HEK293 (cell line): ENCODE results near the gene ENDOV.

Source experiments
- HOXC10 ChIP-seq: sonication (generic); formaldehyde crosslinking; IDR thresholded peaks from 2 replicates; pipeline ENCODE4 v1.8.1; 2023; ENCODE audit warnings: mild to moderate bottlenecking, missing genetic modification reagents
- KLF1 ChIP-seq: fragments of 450-650 bp; formaldehyde crosslinking; IDR thresholded peaks from 2 replicates; pipeline ENCODE4 v1.5.1; 2016; ENCODE audit warnings: missing biosample characterization, missing genetic modification characterization
- OVOL3 ChIP-seq: fragments of 450-650 bp; formaldehyde crosslinking; IDR thresholded peaks from 2 replicates; pipeline ENCODE4 v1.5.1; 2016; ENCODE audit warnings: missing biosample characterization, missing genetic modification characterization
- SCRT2 ChIP-seq: fragments of 450-650 bp; formaldehyde crosslinking; IDR thresholded peaks from 2 replicates; pipeline ENCODE4 v1.5.1; 2016; ENCODE audit warnings: missing biosample characterization, missing genetic modification characterization
- SP2 ChIP-seq: fragments of 450-650 bp; formaldehyde crosslinking; IDR thresholded peaks from 2 replicates; pipeline ENCODE4 v1.5.1; 2016; ENCODE audit warnings: missing biosample characterization, missing genetic modification characterization
- SP3 ChIP-seq: fragments of 450-650 bp; formaldehyde crosslinking; IDR thresholded peaks from 2 replicates; pipeline ENCODE4 v1.5.1; 2016; ENCODE audit warnings: missing biosample characterization, missing genetic modification characterization
- ZBTB20 ChIP-seq: fragments of 450-650 bp; formaldehyde crosslinking; IDR thresholded peaks from 2 replicates; pipeline ENCODE4 v1.5.1; 2016; ENCODE audit warnings: missing biosample characterization, missing genetic modification characterization
- ZBTB48 ChIP-seq: fragments of 450-650 bp; formaldehyde crosslinking; IDR thresholded peaks from 2 replicates; pipeline ENCODE4 v1.5.1; 2016; ENCODE audit warnings: missing biosample characterization, missing genetic modification characterization
- ZEB2 ChIP-seq: fragments of 450-650 bp; formaldehyde crosslinking; IDR thresholded peaks from 2 replicates; pipeline ENCODE4 v1.5.1; 2016; ENCODE audit warnings: missing biosample characterization, missing genetic modification characterization
- ZFP37 ChIP-seq: fragments of 450-650 bp; formaldehyde crosslinking; IDR thresholded peaks from 2 replicates; pipeline ENCODE4 v1.5.1; 2016; ENCODE audit warnings: missing biosample characterization, missing genetic modification characterization
- ZNF10 ChIP-seq: fragments of 450-650 bp; formaldehyde crosslinking; IDR thresholded peaks from 2 replicates; pipeline ENCODE4 v1.5.1; 2017; ENCODE audit warnings: missing biosample characterization, missing genetic modification characterization
- ZNF23 ChIP-seq: fragments of 450-650 bp; formaldehyde crosslinking; IDR thresholded peaks from 2 replicates; pipeline ENCODE4 v1.5.1; 2016; ENCODE audit warnings: missing biosample characterization, missing genetic modification characterization, borderline replicate concordance
- ZNF24 ChIP-seq: fragments of 450-650 bp; formaldehyde crosslinking; IDR thresholded peaks from 2 replicates; pipeline ENCODE4 v1.5.1; 2016; ENCODE audit warnings: missing biosample characterization, missing genetic modification characterization
- ZNF266 ChIP-seq: fragments of 450-650 bp; formaldehyde crosslinking; IDR thresholded peaks from 2 replicates; pipeline ENCODE4 v1.5.1; 2016; ENCODE audit warnings: missing biosample characterization, missing genetic modification characterization, low read depth
- ZNF302 ChIP-seq: fragments of 450-650 bp; formaldehyde crosslinking; IDR thresholded peaks from 2 replicates; pipeline ENCODE4 v1.5.1; 2016; ENCODE audit warnings: missing biosample characterization, missing genetic modification characterization, low read depth
- ZNF341 ChIP-seq: fragments of 450-650 bp; formaldehyde crosslinking; IDR thresholded peaks from 2 replicates; pipeline ENCODE4; 2016; ENCODE audit warnings: low read depth, missing biosample characterization, missing genetic modification characterization
- ZNF354C ChIP-seq: fragments of 450-650 bp; formaldehyde crosslinking; IDR thresholded peaks from 2 replicates; pipeline ENCODE4 v1.5.1; 2016; ENCODE audit warnings: missing biosample characterization, missing genetic modification characterization, low read depth, borderline replicate concordance
- ZNF501 ChIP-seq: fragments of 450-650 bp; formaldehyde crosslinking; IDR thresholded peaks from 2 replicates; pipeline ENCODE4 v1.5.1; 2016; ENCODE audit warnings: missing biosample characterization, missing genetic modification characterization
- ZNF510 ChIP-seq: fragments of 450-650 bp; formaldehyde crosslinking; IDR thresholded peaks from 2 replicates; pipeline ENCODE4 v1.5.1; 2018; ENCODE audit warnings: mild to moderate bottlenecking, missing genetic modification characterization, missing biosample characterization; ENCODE audit not compliant: insufficient replicate concordance
- ZNF600 ChIP-seq: fragments of 450-650 bp; formaldehyde crosslinking; IDR thresholded peaks from 2 replicates; pipeline ENCODE4 v1.5.1; 2016; ENCODE audit warnings: missing biosample characterization, missing genetic modification characterization
- ZNF624 ChIP-seq: fragments of 450-650 bp; formaldehyde crosslinking; IDR thresholded peaks from 2 replicates; pipeline ENCODE4 v1.5.1; 2017; ENCODE audit warnings: missing biosample characterization, missing genetic modification characterization
- ZNF639 ChIP-seq: fragments of 450-650 bp; formaldehyde crosslinking; IDR thresholded peaks from 2 replicates; pipeline ENCODE4 v1.5.1; 2016; ENCODE audit warnings: missing biosample characterization, missing genetic modification characterization
- ZNF654 ChIP-seq: fragments of 450-650 bp; formaldehyde crosslinking; IDR thresholded peaks from 2 replicates; pipeline ENCODE4 v1.5.1; 2016; ENCODE audit warnings: low read depth, missing biosample characterization, missing genetic modification characterization
- TF ChIP-seq, protein P1 (sequence below): fragments of 450-650 bp; formaldehyde crosslinking; conservative IDR thresholded peaks from 2 replicates; pipeline ENCODE4 v1.5.1; 2016; ENCODE audit warnings: low read depth, missing biosample characterization, missing genetic modification characterization
- TF ChIP-seq, protein P2 (sequence below): fragments of 450-650 bp; formaldehyde crosslinking; IDR thresholded peaks from 2 replicates; pipeline ENCODE4 v1.5.1; 2017; ENCODE audit warnings: missing biosample characterization, missing genetic modification characterization
- TF ChIP-seq, protein P3 (sequence below): fragments of 450-650 bp; formaldehyde crosslinking; IDR thresholded peaks from 2 replicates; pipeline ENCODE4 v1.5.1; 2016; ENCODE audit warnings: missing biosample characterization, missing genetic modification characterization, low read depth
- TF ChIP-seq, protein P4 (sequence below): fragments of 450-650 bp; formaldehyde crosslinking; IDR thresholded peaks from 2 replicates; pipeline ENCODE4 v1.5.1; 2016; ENCODE audit warnings: missing biosample characterization, missing genetic modification characterization

The ENDOV gene

DNA sequence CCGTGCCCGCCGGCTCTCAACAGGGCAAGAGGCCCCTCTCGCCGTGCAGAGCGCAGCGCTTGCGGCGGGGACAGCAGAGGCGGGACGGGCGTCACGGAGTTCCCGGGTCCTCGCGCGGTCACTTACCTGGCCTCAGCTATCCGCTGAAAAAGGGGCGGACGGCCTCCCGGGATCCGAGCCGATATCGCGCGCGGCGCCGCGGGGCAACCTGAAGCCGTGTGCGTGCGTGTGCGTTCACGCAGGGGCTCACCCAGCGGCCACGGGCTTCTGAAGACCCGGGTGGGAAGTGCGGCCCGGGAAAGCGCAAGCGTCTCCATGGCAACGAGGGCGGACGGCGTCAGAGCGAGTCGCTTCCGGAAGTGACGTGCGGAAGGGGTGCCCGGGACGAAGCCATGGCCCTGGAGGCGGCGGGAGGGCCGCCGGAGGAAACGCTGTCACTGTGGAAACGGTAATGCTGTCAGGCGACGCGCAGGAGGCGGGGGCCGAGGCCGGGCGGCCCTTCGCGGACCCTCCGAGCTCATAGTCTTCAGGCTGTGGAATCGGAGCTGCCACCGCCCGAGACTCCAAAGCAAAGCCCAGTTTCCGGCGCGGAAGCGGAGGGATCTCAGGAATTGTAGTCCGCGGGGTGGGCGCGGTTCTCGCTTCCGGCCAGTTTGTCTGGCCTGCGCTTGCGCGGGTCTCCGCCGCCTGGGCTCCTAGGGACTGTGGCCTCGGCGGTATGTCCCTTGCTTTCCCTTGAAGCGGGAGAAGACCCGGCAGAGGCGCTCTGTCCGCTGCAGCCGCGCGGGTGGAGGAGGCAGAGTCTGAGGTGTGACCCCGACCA is at the start of gene ENDOV (continued):
- TF ChIP-seq HOXC10, result no peak
- TF ChIP-seq ZNF624 (tag by site-specific recombination), result no peak
- peak; percentile 98 for TF ChIP-seq ZNF600 (tag by site-specific recombination)
- peak; percentile 71 for TF ChIP-seq OVOL3 (tag by site-specific recombination)
- peak; percentile 88 for TF ChIP-seq ZNF341
- TF ChIP-seq SP3, result peak; percentile 95
- no peak for TF ChIP-seq ZNF654 (tag by site-specific recombination)
- TF ChIP-seq ZNF266 (tag by site-specific recombination), result no peak
- no peak for TF ChIP-seq ZNF10 (tag by site-specific recombination)
- peak; percentile 96 for TF ChIP-seq SP2
- TF ChIP-seq, protein P1, sequence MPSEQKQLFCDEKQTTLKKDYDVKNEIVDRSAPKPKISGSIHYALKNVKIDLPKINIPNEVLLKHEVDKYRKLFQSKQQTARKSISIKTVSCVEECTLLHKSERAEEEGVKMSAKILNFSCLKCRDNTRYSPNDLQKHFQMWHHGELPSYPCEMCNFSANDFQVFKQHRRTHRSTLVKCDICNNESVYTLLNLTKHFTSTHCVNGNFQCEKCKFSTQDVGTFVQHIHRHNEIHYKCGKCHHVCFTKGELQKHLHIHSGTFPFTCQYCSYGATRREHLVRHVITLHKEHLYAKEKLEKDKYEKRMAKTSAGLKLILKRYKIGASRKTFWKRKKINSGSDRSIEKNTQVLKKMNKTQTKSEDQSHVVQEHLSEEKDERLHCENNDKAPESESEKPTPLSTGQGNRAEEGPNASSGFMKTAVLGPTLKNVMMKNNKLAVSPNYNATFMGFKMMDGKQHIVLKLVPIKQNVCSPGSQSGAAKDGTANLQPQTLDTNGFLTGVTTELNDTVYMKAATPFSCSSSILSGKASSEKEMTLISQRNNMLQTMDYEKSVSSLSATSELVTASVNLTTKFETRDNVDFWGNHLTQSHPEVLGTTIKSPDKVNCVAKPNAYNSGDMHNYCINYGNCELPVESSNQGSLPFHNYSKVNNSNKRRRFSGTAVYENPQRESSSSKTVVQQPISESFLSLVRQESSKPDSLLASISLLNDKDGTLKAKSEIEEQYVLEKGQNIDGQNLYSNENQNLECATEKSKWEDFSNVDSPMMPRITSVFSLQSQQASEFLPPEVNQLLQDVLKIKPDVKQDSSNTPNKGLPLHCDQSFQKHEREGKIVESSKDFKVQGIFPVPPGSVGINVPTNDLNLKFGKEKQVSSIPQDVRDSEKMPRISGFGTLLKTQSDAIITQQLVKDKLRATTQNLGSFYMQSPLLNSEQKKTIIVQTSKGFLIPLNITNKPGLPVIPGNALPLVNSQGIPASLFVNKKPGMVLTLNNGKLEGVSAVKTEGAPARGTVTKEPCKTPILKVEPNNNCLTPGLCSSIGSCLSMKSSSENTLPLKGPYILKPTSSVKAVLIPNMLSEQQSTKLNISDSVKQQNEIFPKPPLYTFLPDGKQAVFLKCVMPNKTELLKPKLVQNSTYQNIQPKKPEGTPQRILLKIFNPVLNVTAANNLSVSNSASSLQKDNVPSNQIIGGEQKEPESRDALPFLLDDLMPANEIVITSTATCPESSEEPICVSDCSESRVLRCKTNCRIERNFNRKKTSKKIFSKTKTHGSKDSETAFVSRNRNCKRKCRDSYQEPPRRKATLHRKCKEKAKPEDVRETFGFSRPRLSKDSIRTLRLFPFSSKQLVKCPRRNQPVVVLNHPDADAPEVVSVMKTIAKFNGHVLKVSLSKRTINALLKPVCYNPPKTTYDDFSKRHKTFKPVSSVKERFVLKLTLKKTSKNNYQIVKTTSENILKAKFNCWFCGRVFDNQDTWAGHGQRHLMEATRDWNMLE (tag by site-specific recombination), result peak; percentile 91
- TF ChIP-seq, protein P2, sequence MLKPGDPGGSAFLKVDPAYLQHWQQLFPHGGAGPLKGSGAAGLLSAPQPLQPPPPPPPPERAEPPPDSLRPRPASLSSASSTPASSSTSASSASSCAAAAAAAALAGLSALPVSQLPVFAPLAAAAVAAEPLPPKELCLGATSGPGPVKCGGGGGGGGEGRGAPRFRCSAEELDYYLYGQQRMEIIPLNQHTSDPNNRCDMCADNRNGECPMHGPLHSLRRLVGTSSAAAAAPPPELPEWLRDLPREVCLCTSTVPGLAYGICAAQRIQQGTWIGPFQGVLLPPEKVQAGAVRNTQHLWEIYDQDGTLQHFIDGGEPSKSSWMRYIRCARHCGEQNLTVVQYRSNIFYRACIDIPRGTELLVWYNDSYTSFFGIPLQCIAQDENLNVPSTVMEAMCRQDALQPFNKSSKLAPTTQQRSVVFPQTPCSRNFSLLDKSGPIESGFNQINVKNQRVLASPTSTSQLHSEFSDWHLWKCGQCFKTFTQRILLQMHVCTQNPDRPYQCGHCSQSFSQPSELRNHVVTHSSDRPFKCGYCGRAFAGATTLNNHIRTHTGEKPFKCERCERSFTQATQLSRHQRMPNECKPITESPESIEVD (tag by site-specific recombination), result no peak
- TF ChIP-seq ZNF501 (tag by site-specific recombination), result peak; percentile 91
- TF ChIP-seq ZNF354C (tag by site-specific recombination), result no peak
- TF ChIP-seq, protein P3, sequence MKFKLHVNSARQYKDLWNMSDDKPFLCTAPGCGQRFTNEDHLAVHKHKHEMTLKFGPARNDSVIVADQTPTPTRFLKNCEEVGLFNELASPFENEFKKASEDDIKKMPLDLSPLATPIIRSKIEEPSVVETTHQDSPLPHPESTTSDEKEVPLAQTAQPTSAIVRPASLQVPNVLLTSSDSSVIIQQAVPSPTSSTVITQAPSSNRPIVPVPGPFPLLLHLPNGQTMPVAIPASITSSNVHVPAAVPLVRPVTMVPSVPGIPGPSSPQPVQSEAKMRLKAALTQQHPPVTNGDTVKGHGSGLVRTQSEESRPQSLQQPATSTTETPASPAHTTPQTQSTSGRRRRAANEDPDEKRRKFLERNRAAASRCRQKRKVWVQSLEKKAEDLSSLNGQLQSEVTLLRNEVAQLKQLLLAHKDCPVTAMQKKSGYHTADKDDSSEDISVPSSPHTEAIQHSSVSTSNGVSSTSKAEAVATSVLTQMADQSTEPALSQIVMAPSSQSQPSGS, result 0 out of 2 replicates have a peak, but pooled peaks have one; percentile 24
- TF ChIP-seq ZFP37 (tag by site-specific recombination), result peak; percentile 96
- no peak for TF ChIP-seq ZNF23
- TF ChIP-seq ZNF24 (tag by site-specific recombination), result peak; percentile 80; the same call in 1 of the 2 replicates
- peak; percentile 94 for TF ChIP-seq ZNF639 (tag by site-specific recombination)
- no peak for TF ChIP-seq ZNF302 (tag by site-specific recombination)
- 0 out of 2 replicates have a peak, but pooled peaks have one; percentile 24 for TF ChIP-seq SCRT2 (tag by site-specific recombination)
- peak; percentile 95 for TF ChIP-seq ZEB2 (tag by site-specific recombination)
- TF ChIP-seq ZBTB48, result peak; percentile 100
- TF ChIP-seq, protein P4, sequence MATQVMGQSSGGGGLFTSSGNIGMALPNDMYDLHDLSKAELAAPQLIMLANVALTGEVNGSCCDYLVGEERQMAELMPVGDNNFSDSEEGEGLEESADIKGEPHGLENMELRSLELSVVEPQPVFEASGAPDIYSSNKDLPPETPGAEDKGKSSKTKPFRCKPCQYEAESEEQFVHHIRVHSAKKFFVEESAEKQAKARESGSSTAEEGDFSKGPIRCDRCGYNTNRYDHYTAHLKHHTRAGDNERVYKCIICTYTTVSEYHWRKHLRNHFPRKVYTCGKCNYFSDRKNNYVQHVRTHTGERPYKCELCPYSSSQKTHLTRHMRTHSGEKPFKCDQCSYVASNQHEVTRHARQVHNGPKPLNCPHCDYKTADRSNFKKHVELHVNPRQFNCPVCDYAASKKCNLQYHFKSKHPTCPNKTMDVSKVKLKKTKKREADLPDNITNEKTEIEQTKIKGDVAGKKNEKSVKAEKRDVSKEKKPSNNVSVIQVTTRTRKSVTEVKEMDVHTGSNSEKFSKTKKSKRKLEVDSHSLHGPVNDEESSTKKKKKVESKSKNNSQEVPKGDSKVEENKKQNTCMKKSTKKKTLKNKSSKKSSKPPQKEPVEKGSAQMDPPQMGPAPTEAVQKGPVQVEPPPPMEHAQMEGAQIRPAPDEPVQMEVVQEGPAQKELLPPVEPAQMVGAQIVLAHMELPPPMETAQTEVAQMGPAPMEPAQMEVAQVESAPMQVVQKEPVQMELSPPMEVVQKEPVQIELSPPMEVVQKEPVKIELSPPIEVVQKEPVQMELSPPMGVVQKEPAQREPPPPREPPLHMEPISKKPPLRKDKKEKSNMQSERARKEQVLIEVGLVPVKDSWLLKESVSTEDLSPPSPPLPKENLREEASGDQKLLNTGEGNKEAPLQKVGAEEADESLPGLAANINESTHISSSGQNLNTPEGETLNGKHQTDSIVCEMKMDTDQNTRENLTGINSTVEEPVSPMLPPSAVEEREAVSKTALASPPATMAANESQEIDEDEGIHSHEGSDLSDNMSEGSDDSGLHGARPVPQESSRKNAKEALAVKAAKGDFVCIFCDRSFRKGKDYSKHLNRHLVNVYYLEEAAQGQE (tag by site-specific recombination), result peak; percentile 64; the same call in 1 of the 2 replicates
- TF ChIP-seq ZBTB20, result peak; percentile 100
- no peak for TF ChIP-seq ZNF510 (tag by site-specific recombination)
- peak; percentile 84 for TF ChIP-seq KLF1 (tag by site-specific recombination)
